Fibroblast of upper back skin (primary cell): ENCODE results near the gene PRDM1.
A peak's percentile ranks its signal among the peaks of the same experiment; 100 is the strongest.

Source experiments
- DNase-seq: peaks from one replicate; pipeline ENCODE4 v3.0.0-alpha.2; 2013

Gene PRDM1

DNA sequence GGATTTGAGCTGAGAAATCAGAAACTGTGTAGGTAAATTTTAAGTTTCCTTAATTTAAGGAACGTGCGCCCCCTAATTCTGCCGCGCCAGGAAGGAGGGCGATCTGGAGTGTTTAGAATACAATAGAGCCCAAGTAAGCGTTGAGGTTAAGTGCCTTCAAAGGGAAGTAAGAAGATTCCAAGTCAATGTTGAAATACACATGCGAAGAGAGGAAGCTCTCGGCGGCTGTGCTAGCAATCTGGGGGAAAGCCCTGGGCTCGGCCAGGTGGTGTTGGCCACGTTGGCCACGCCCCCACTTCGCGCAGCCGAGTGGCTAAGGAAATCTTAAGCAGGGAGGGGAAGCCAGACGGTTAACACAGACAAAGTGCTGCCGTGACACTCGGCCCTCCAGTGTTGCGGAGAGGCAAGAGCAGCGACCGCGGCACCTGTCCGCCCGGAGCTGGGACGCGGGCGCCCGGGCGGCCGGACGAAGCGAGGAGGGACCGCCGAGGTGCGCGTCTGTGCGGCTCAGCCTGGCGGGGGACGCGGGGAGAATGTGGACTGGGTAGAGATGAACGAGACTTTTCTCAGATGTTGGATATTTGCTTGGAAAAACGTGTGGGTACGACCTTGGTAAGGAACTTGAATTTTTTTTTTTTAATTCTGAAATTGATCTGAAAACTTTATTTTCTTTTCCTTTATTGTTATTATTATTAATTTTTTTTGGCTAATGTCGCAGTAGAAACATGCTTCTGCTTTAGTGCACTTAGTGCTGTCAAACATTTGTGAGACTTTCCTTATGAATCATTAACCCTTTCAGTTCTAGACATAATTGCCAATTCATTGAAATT lies at the start of gene PRDM1:
Gene PRDM1 (plus strand): TSS at position 353 of the 830 bp plus-strand sequence. CDS start 218 bp downstream, at position 571.
- DNase-seq, result peak; percentile 56

DNA sequence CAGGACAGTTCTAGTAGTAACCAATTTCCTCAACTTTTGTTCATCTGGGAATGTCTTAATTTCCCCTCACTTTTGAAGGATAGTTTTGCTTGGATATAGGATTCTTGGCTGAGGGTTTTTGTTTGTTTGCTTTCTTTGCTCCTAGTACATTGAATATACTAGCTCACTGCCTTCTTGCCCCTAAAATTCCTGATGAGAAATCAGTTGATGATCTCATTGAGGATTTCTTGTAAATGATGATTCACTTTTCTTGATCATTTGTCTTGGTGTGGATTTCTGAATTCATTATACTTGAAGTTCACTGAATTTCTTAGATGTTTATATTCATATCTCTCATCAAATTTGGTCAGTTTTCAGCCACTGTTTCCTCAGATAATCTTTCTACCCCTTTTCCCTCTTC lies 49.1 kb upstream of the PRDM1 start:
- DNase-seq, result peak; percentile 64

GRCh38 chr6:106039897-106040592 lies 46.1 kb upstream of the PRDM1 start:
- no peak for DNase-seq

- no peak for DNase-seq
These were observed 42.0 kb upstream of the PRDM1 start for GRCh38 chr6:106044151-106044550.

DNA sequence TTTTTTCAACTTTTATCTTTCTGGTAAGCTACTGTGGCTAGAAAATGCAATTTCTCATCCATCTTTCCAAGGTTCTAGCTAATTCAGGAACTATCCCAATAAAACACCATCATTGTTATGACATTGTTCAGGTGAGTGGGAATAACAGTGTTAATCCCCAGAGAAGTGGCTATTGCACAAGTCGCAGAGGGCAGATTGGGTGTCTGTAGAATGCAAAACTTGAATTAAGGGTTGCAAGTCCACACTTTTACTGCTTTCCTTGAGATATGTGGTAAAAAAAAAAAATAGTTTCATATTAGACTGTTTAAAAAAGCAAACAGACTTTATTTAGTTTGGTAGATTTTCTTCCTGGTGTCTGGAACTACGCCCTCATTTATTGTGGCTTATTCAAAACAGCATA lies 41.1 kb upstream of the PRDM1 start:
- no peak for DNase-seq

DNA sequence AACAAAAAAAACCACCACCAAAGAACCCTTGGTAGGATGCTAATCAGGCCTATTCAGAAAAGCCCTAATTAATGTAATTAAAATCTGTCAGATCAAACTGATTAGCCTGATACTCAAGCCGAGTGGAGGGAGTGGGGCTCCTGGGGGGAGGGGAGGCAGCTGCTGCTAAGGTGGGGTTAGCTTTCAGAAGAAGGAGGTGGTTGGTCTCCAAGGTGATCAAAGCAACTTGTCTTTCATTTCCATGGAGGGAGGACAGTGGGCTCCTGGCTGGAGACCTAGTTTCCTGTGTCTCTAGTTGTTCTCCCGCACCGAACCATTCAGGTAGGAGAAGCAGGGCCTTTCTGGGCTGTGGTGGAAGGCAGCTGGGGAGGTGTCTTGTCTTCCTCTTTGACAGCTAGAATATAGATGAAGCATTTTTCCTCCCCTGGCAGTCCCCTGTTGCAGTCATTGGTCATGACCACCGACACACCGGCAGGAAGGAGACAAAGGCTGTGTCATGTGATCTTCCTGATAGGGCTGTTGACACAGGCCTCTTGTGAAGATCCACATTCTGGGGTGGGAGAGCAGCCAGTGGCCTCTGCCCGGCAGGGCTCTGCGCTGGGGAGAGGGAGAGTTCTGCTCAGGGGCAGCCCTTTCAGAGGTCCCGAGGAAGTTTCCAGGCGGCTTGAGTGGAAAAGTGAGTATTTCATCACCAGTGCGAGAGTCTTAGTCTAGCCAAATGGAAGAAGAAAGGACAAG lies 39.9 kb upstream of the PRDM1 start:
- no peak for DNase-seq

DNA sequence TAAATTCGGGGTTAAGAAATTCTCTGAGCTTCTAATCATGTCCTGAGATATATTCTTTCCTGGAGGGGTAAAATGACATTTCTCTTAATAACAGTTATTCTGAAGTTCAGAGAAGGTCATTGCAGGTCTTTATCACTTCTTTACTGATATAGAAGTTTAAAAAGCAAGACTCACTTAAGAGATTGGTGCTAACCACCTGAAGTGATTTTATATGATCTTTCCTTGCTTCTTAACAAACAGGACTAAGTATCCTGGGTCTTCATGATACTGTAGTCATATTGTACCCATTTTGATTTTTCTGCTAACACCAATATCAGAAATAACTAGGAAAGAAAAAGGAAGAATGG lies 39.3 kb upstream of the PRDM1 start:
- no peak for DNase-seq

DNA sequence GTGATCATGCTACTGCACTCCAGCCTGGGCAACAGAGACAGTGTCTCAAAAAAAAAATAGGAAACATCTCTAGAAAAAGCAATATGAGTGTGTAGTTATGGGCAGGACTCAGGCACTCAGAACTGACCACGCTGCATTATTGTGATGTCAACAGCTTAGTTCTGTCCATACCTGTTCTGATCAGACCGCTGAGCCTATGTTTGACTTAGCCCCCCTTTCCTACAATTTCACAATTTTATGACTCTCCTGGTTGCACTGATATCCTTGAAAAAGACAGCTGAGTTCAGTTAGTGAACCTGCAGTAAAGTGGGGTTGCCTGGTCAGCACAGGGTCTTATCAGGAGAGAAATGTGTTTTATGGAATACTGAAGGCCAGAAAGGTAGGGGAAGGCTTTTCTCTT lies 37.8 kb upstream of the PRDM1 start:
- DNase-seq, result no peak

- no peak for DNase-seq
These were observed 35.6 kb upstream of the PRDM1 start for GRCh38 chr6:106050538-106050937.

DNA sequence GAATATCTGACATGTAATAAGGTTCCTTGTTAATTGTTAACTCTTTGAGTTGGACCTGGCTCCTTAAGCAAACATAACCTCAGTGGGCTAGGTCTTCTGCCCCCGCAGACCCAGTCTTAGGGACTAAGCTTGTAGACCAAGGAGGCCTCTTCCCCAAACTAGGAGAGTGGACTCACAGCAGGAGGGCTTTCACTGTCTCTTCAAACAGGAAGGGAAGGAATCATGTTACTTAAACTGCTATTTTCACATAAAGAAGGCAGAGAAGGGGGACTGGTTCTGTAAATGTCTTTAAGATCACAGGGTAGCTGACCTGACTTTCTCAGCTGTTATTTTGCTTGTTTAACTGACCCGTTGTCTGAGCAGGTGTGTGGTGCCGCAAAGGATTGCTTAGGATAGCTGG lies 34.9 kb upstream of the PRDM1 start:
- no peak for DNase-seq

- no peak for DNase-seq
These were observed 32.5 kb upstream of the PRDM1 start for GRCh38 chr6:106053484-106054205.

- DNase-seq, result no peak
These were observed 30.6 kb upstream of the PRDM1 start for GRCh38 chr6:106055489-106055888.

GRCh38 chr6:106056060-106056745 lies 29.9 kb upstream of the PRDM1 start:
- DNase-seq, result no peak

GRCh38 chr6:106056746-106057390 lies 29.3 kb upstream of the PRDM1 start:
- no peak for DNase-seq

DNA sequence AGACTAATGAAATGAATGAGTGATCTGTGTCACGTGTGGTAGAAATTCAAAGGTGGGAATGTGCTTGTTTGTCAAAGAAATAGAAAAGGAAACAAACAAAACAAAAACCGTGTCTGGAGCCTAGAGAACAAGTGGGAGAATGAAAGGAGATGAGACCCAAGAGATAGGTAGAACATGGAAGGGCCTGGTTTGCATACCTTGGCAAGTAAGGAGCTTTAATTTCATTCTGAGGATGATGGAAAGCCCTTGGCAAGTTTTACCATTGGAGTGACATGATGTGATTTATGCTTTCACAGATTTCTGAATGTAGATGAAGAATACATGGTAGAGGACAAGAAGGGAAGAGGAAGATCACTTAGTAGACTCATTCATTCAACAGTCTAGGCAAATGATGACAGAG lies 26.8 kb upstream of the PRDM1 start:
- DNase-seq, result no peak

- no peak for DNase-seq
These were observed 26.0 kb upstream of the PRDM1 start for GRCh38 chr6:106060167-106060566.

DNA sequence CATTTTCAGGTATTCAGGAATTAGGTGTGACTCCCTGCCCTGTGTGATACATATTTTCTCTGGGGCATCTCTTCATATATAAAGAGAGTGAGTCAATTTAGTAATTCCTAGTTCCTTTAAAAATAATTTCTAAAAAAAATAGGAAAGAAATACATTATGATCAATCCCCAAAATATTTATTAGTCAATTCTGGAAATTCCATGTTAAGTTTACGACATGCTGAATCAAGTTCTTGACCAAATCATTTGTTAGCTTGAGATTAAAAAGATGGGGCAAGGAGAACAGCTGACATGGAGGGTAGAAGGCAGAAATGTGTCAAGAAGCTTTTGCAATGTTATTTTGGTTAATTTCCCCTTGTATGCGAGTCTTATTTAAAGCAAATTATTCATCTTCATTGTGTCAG lies 22.7 kb upstream of the PRDM1 start:
- DNase-seq, result peak; percentile 45

GRCh38 chr6:106064142-106064541 lies 22.0 kb upstream of the PRDM1 start:
- DNase-seq, result no peak

- DNase-seq, result no peak
These were observed 21.4 kb upstream of the PRDM1 start for GRCh38 chr6:106064756-106065155.

- DNase-seq, result peak; percentile 63
These were observed 19.1 kb upstream of the PRDM1 start for GRCh38 chr6:106066989-106067388.

- peak; percentile 94 for DNase-seq
These were observed 16.7 kb upstream of the PRDM1 start for GRCh38 chr6:106069478-106069877.

- no peak for DNase-seq
These were observed 15.5 kb upstream of the PRDM1 start for GRCh38 chr6:106070636-106071035.
